Stimulated activated CD8-positive, alpha-beta memory T cell treated with anti-CD3 and anti-CD28 coated beads, Interleukin-15, amount 100 ng/mL, for 24 hours (primary cell): Measurements from ENCODE around the gene HAUS3.

ENCODE experiments used
- DNase-seq: peaks from one replicate; pipeline ENCODE4 v3.0.0-alpha.2; 2020; ENCODE audit warnings: low read depth

Gene HAUS3

GRCh38 chr4:2241410-2242353 lies at the start of gene HAUS3, which contains the start of gene POLN:
Gene HAUS3, minus strand, starts transcription at chr4:2242121. Its CDS starts 1,175 bp downstream, at chr4:2240946.
Gene POLN, minus strand, starts transcription at chr4:2242121. Its CDS starts 12,890 bp downstream, at chr4:2229231.
- DNase-seq: peak; percentile 95

GRCh38 chr4:2290974-2291704 lies 49.2 kb upstream of the HAUS3 start:
- DNase-seq: peak; percentile 22

- no peak for DNase-seq
These were observed 48.6 kb upstream of the HAUS3 start for GRCh38 chr4:2290488-2290887.

- no peak for DNase-seq
These were observed 48.0 kb upstream of the HAUS3 start for GRCh38 chr4:2289955-2290333.

GRCh38 chr4:2289311-2289954 lies 47.5 kb upstream of the HAUS3 start:
- DNase-seq: no peak

- no peak for DNase-seq
These were observed 46.2 kb upstream of the HAUS3 start for GRCh38 chr4:2288051-2288541.

GRCh38 chr4:2287594-2287915 lies 45.6 kb upstream of the HAUS3 start:
- no peak for DNase-seq

GRCh38 chr4:2286904-2287593 lies 45.1 kb upstream of the HAUS3 start:
- DNase-seq: no peak

GRCh38 chr4:2285613-2286381 lies 43.9 kb upstream of the HAUS3 start:
- no peak for DNase-seq

- no peak for DNase-seq
These were observed 43.2 kb upstream of the HAUS3 start for GRCh38 chr4:2284934-2285612.

- no peak for DNase-seq
These were observed 42.4 kb upstream of the HAUS3 start for GRCh38 chr4:2284161-2284933.

GRCh38 chr4:2283199-2283711 lies 41.3 kb upstream of the HAUS3 start:
- DNase-seq: no peak

GRCh38 chr4:2281575-2282343 lies 39.8 kb upstream of the HAUS3 start:
- no peak for DNase-seq

- no peak for DNase-seq
These were observed 38.8 kb upstream of the HAUS3 start for GRCh38 chr4:2280531-2281300.

GRCh38 chr4:2277956-2278355 lies 36.0 kb upstream of the HAUS3 start:
- no peak for DNase-seq

- DNase-seq: no peak
These were observed 34.8 kb upstream of the HAUS3 start for GRCh38 chr4:2276581-2277325.
